ENCODE data around the gene PYGB.
"Not testable (repeated sequence)": the region's sequence is repeated elsewhere in the genome, so short reads cannot be mapped to it uniquely, and the experiment has no call there.

PYGB gene

DNA sequence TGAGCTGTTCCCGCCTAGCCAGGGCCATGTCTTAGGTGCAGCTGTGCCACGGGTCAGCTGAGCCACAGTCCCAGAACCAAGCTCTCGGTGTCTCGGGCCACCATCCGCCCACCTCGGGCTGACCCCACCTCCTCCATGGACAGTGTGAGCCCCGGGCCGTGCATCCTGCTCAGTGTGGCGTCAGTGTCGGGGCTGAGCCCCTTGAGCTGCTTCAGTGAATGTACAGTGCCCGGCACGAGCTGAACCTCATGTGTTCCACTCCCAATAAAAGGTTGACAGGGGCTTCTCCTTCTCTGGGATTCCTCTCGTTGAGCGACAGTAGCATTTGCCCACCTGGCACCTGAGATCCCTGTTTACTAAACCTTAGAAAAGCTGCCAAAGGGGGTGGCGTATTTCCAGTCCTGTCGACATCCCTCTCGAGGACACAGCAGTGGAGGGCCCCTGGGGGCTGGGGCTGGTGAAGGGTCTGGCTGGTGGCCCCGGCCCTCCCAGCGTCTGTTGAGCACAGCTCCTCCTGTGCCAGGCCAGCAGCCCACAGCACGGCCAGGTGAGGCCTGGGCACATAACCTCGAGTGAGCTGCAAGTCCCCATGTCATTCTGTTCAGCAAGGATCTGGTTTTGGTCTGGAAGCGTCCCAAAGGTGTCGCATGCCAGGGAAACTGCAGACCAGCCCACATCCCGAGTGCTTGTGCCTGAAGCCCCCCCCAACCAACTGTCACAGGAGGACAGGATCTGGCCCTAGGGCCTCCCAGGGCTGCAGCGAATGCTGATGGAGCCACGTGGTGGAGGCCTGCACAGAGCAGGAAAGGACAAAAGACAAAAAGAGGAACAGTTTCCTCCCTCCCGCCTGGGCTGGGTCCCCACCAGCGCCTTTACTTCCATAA is 21.2 kb upstream of the PYGB start:
- no peak for DNase-seq (ENCODE audit: low read depth, low spot score)
- H3K4me3 ChIP-seq (ENCODE audit: low read length): no peak overlapping the region

DNA sequence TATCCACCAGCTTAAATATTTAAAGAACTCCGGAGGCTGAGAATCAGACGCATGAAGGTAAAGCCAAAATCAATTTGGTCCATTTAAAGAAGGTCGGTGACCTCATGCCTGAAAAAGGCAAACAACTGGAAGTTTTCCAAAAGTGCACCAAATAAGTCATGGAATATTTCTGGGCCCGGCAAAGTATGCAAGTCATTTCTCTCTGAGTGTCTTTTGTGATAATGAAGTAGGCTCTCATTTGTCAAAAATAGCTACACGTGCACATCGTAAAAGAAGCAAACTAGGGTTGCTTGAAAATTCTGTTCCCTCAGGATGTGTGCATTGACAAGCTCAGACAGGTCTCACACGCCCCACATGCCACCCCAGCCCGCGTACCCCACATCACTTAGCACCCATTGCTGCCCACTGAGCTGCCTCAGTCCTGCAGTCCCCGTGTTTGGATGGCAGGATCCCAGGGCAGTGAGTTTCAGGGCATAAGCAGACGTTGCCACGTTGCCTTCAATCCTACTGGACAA is 20.5 kb upstream of the PYGB start:
- H3K4me3 ChIP-seq (ENCODE audit: low read length): no peak overlapping the region
- no peak for DNase-seq (ENCODE audit: low read depth, low spot score)

DNA sequence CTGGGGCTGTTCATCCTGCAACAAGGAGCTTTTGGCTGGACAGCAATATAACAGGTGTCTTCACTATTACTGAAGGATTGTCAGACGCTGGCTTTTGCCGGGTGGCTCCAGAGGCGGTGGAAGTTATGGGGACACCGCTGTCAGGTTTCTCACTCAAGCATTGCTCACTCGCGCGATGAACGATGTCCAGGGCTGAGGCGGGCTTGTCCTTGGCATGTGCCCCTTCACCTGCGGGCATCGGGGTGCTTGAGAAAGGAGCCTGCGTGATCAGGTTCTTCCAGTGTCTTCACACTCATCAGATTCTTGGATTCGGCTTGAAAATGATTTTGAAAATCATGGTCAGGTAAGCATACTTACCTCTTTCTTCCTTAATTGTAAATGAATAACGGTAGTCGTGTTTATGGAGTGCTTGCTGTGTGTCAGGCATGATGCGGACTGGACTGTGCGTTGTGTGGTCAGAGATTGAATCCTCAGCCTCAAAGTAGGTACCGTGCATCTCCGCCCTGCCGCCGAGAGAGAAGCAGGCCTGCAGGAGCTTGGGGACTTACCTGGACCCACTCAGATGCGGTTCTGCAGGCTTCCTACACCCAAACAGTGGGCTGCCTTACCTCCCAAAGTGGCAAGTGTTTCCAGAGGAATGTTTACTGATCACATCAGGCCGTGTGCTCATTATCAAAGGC is 18.3 kb upstream of the PYGB start:
- no peak for DNase-seq (ENCODE audit: low read depth, low spot score)

GRCh38 chr20:25230166-25230831 is 17.6 kb upstream of the PYGB start:
- H3K4me3 ChIP-seq (ENCODE audit: low read length): no peak overlapping the region
- DNase-seq (ENCODE audit: low read depth, low spot score): no peak

More for the DNA sequence above, 18.3 kb upstream of the PYGB start:
- no peak overlapping the region for H3K4me3 ChIP-seq (ENCODE audit: low read length)

DNA sequence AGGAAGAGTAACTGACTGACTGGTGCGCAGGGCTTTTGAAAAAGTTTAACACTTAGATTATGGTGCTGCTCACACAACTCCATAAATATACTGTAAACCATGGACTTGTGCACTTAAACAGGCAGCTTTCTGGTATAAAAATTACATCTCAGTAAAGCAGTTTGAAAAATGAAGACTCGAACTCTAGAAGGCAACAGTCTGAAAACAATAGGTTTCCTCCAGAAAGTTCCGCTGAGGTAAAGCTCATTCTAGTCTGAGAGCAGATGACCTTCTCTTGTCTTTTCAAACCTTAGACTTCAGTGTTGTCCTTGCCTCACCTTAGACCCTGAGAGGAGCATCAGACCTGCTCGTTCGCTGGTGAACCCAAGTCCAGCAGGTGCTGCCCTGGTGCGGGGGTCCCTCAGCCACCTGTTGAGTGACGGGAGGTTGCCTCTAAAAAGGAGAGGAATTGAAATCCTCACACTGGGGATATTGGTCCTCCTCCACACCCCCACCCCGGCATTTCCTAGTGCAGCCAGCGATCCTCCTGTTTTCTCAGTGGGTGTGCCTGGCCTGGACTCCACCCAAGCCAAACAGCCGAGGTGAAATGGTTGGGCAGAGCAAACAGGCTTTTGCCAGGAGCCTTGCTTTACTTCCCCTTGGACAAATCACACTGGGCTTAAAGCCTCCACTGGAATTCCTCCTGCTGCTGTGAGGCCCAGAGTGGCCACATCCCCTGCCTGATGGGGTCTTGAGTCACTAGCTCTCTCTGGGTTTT is 14.7 kb upstream of the PYGB start:
- no peak overlapping the region for H3K4me3 ChIP-seq (ENCODE audit: low read length)
- no peak for DNase-seq (ENCODE audit: low read depth, low spot score)

DNA sequence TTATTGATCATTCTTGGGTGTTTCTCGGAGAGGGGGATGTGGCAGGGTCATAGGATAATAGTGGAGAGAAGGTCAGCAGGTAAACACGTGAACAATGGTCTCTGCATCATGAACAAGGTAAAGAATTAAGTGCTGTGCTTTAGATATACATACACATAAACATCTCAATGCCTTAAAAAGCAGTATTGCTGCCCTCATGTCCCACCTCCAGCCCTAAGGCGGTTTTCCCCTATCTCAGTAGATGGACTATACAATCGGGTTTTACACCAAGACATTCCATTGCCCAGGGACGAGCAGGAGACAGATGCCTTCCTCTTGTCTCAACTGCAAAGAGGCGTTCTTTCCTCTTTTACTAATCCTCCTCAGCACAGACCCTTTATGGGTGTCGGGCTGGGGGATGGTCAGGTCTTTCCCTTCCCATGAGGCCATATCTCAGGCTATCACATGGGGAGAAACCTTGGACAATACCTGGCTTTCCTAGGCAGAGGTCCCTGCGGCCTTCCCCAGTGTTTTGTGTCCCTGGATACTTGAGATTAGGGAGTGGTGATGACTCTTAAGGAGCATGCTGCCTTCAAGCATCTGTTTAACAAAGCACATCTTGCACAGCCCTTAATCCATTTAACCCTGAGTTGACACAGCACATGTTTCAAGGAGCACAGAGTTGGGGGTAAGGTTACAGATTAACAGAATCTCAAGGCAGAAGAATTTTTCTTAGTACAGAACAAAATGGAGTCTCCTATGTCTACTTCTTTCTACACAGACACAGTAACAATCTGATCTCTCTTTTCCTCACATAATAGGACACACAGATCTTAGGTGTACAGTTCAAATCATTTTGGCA is 13.7 kb upstream of the PYGB start:
- H3K4me3 ChIP-seq (ENCODE audit: low read length); DNase-seq (ENCODE audit: low read depth, low spot score): not testable (repeated sequence)

- no peak for DNase-seq (ENCODE audit: low read depth, low spot score)
- H3K4me3 ChIP-seq (ENCODE audit: low read length): no peak overlapping the region
Observed at GRCh38 chr20:25236450-25237304, 11.2 kb upstream of the PYGB start.

- H3K4me3 ChIP-seq (ENCODE audit: low read length): no peak overlapping the region
- no peak for DNase-seq (ENCODE audit: low read depth, low spot score)
Observed at GRCh38 chr20:25237610-25238318, 10.1 kb upstream of the PYGB start.

DNA sequence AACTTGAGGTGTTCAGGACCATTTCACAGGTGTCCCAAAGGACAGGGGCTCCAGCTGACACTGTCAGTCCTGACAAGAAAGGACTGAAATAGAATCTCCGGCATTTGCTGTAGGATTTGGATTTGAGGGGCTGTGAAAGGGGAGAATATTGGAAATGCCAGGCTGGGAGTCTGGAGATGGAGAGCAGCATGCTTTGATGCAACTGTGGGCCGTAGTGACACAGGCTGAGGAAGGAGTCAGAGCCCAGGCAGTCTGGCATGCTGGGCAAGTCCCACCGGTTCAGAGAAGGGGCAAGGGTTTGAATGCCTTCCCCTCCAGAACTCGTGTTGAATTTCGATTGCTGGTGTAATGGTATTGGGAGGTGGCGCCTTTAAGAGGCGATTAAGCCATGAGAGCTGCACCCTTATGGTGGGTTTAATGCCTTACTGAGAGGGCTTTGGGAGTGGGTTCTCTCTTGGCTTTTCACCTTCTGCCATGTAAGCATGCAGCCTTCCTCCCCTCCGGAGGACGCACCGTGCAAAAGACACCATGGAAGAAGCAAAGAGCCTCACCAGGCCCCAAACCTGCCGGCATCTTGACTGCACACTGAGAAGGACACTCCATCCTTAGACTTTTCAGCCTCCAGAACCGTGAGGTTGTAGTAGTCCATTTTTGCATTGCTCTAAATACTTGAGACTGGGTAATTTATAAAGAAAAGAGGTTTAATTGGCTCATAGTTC is 9.4 kb upstream of the PYGB start:
- DNase-seq (ENCODE audit: low read depth, low spot score): no peak
- no peak overlapping the region for H3K4me3 ChIP-seq (ENCODE audit: low read length)

- DNase-seq (ENCODE audit: low read depth, low spot score): no peak
- H3K4me3 ChIP-seq (ENCODE audit: low read length): no peak overlapping the region
Observed at GRCh38 chr20:25239387-25240370, 8.2 kb upstream of the PYGB start.

DNA sequence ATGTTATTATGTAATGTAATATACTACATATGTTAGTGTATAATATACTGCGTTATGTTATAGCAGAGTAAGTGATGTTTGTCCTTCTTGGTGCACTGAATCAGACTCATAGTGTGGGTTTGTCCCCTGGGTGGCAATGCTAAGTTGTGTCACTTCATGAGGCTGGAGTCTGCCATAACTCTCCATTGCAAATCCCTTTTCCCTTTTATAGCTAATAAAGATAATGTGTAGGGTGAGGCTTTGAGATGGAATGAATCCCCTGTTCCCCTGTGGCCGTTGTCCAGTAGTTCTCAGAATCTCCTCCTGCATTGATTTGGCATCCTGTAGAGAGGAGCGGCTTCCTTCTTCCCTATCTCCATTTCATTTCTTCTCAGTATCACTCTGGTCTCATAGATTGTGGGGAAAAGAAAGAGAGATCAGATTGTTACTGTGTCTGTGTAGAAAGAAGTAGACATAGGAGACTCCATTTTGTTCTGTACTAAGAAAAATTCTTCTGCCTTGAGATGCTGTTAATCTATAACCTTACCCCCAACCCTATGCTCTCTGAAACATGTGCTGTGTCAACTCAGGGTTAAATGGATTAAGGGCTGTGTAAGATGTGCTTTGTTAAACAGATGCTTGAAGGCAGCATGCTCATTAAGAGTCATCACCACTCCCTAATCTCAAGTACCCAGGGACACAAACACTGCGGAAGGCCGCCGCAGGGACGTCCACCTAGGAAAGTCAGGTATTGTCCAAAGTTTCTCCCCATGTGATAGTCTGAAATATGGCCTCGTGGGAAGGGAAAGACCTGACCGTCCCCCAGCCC is 6.8 kb upstream of the PYGB start:
- not testable (repeated sequence) for H3K4me3 ChIP-seq (ENCODE audit: low read length); DNase-seq (ENCODE audit: low read depth, low spot score)

GRCh38 chr20:25241659-25241955 is 6.3 kb upstream of the PYGB start:
- H3K4me3 ChIP-seq (ENCODE audit: low read length); DNase-seq (ENCODE audit: low read depth, low spot score): not testable (repeated sequence)

DNA sequence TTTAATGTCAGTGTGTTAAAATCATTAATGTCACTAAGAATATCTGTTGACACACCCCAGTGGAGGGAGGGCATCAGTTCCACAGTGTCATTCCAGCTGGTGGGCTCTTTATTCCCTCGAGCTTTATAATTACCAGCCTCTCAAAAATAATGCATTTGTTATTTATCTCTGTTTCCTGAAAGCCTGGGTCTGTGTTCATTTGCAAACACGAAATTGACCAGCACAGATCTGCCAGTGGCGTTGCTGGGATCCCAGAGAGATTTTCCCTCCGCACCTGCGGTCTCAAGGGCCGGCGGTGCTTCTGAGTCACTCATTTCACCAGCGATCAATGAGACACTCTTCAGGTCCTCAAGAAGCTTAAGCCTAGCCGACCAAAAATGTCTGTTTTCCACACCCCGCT is 5.7 kb upstream of the PYGB start:
- no peak for DNase-seq (ENCODE audit: low read depth, low spot score)
- H3K4me3 ChIP-seq (ENCODE audit: low read length): no peak overlapping the region

DNA sequence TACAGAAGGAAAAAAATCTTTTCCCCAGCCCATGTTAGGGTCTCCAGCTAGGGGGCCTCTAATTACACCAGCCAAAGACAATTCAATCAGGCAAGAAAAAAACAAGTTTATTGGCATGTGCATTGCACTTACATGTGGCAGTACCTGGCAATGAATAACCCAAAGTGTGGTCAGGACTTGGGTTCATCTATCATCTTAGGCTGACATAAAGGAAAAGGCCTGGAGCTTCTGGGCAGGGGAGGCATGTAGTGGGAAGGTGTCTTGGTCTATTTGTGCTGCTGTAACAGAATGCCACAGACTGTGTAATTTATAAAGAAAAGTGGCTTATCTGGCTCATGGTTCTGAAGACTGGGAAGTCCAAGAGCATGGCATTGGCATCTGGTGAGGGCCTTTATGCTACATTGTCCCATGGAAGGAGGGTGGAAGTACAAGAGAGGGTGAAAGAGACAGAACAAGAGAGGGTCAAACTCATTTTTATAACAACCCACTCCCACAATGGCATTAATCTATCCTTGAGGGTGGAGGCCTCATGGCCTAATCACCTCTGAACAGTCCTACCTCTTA is 4.4 kb upstream of the PYGB start:
- no peak overlapping the region for H3K4me3 ChIP-seq (ENCODE audit: low read length)
- no peak for DNase-seq (ENCODE audit: low read depth, low spot score)
